Heart left ventricle (tissue), 16 donors: ENCODE results near the gene PPP2R3A. TPM values are rescaled to one million over a fixed set of nuclear protein-coding genes. Genes with fewer than 3 reads are reported as not detected.
A peak's percentile ranks its signal among the peaks of the same experiment; 100 is the strongest.

Experiments
- ATAC-seq, 4 donors: fragments of 200-7000 bp; cut with Tn5 transposase; one replicate each; pipeline ENCODE4 v1.9.1; 2020 to 2022; ENCODE audit warnings: moderate library complexity in 4 of 4, mild to moderate bottlenecking in 3 of 4, moderate number of reproducible peaks in 1 of 4
- DNase-seq, 5 donors: peaks; one replicate each; pipeline ENCODE4 v3.0.0-alpha.2; 2020
- H3K27ac ChIP-seq, 12 donors: fragments of 200-600 bp; sonication (generic) in 4 of 12; one replicate each; pipeline versions ENCODE4 v1.5.0 to v1.8.0; 2016 to 2022; ENCODE audit warnings: mild to moderate bottlenecking in 2 of 12
- H3K27me3 ChIP-seq, 9 donors: fragments of 200-600 bp; sonication (generic) in 2 of 9; one replicate each; pipeline versions ENCODE4 v1.5.1 to v1.8.0; 2016 to 2022; ENCODE audit warnings: mild to moderate bottlenecking in 3 of 9
- H3K36me3 ChIP-seq, 9 donors: fragments of 200-600 bp; sonication (generic) in 2 of 9; one replicate each; pipeline versions ENCODE4 v1.5.0 to v1.8.0; 2018 to 2022; ENCODE audit warnings: mild to moderate bottlenecking in 2 of 9
- H3K4me1 ChIP-seq, 12 donors: fragments of 200-600 bp; sonication (generic) in 4 of 12; one replicate each; pipeline versions ENCODE4 v1.5.0 to v1.8.0; 2016 to 2022; ENCODE audit warnings: mild to moderate bottlenecking in 3 of 12
- H3K4me3 ChIP-seq, 12 donors: fragments of 200-600 bp; sonication (generic) in 4 of 12; one replicate each; pipeline versions ENCODE4 v1.5.0 to v1.8.0; 2017 to 2022; ENCODE audit warnings: mild to moderate bottlenecking in 9 of 12, moderate library complexity in 4 of 12
- H3K9me3 ChIP-seq, 12 donors: fragments of 200-600 bp; sonication (generic) in 4 of 12; one replicate each; pipeline versions ENCODE4 v1.5.0 to v1.8.0; 2016 to 2022; ENCODE audit warnings: mild to moderate bottlenecking in 1 of 12
- POLR2A ChIP-seq, 2 donors: fragments of 450-650 bp; IDR thresholded peaks; one replicate each; pipeline ENCODE4 v1.6.1; 2017; ENCODE audit warnings: antibody characterized with exemption in 2 of 2, mild to moderate bottlenecking in 2 of 2, moderate library complexity in 2 of 2
- WGBS, 4 donors: extraction: QIAGEN DNeasy Blood & Tissue Kit in 2 of 4; methylation state at CpG; one replicate each; pipeline versions ENCODE4 v1.1.5 to v1.1.7; 2013 to 2018; 5-methylcytosine and 5-hydroxymethylcytosine counted together
- intact Hi-C, 10 donors: fragments of 100-400 bp; cut with DNase I; formaldehyde crosslinking; loops; one replicate each; pipeline versions ENCODE4 v1.11.1 to v1.14.2; 2022
- polyA plus RNA-seq, 2 donors: library from polyadenylated mRNA; stranded (reverse); fragments of 200-250 nt; gene quantifications; one replicate each; pipeline ENCODE4 v1.2.3, GENCODE V29; 2013
- total RNA-seq, 9 donors: library from RNA; depleted of rRNA in 2 of 9; stranded (reverse); fragments of >200 nt in 2 of 9; fragmentation: NEBNext Ultra II Directional in 3 of 9; extraction: Animal tissue kit (Norgen Biotek cat#: 25700) in 3 of 9; gene quantifications; one replicate each; pipeline versions ENCODE4 v1.1.0 to v1.2.4, GENCODE V29; 2016 to 2023
- TF ChIP-seq, protein P1 (sequence below), 12 donors: fragments of 200-600 bp; sonication (generic) in 4 of 12; IDR thresholded peaks; one replicate each; pipeline versions ENCODE4 v1.5.0 to v1.8.0; 2018 to 2022; ENCODE audit warnings: antibody characterized with exemption in 12 of 12, mild to moderate bottlenecking in 5 of 12
- donor health status: ischemic (EF 13 %, LVEDD 7.1; RV severe dilation, severe dysfunction).
- donor health status: healthy with polysubstance abuse.
- donor health status: DM: no; HTN: yes; CAD: no.
- donor health status: DM: no; HTN: no; CAD: no.
- donor health status: ischemic (EF 25% LVEDD 6.9; RV normal size, moderate dysfunction).
- donor health status: ischemic (EF 25% LVEDD 5.7; RV mildly dilated, moderate dysfunction).
- donor health status: healthy.
- donor health status: DM: yes; HTN: yes; CAD: no.
- donor health status: ischemic (EF 35%, LVEDD 5.7; RV mildly dilated, moderate dysfunction).
- donor health status: nonischemic (EF 11% LVEDD 7.7; RV severe dilation, severe dysfunction).
- donor health status: DM: yes; HTN: yes; CAD: no.
- donor health status: PGD.
- donor health status: ischemic (EF 29% LVEDD 5.4; RV normal size, mild dysfunction).
- donor health status: nonischemic (EF 23%, LVEDD 6.1; RV moderate dilation, normal function).

PPP2R3A gene
- total and polyA plus RNA-seq, 11 donors: 10.4 to 136 (median 92.4) TPM

GRCh38 chr3:136048068-136048467 lies 82.5 kb downstream of the PPP2R3A start:
- Histone ChIP-seq H3K27me3 (no peaks in the 10 kb centered on the region), H3K27ac (no peak overlapping the region), H3K36me3 (peaks cover 0 to 92% (median 33%) of the 10 kb centered on the region in 9 donors), H3K4me1 (peaks cover 0 to 20% (median 0%) of the 10 kb centered on the region in 12 donors), H3K4me3 (no peak overlapping the region), H3K9me3 (no peaks in the 10 kb centered on the region)
- intact Hi-C loops: loop anchor here in 1 of 10 donors (10.0 kb wide), 1 partner anchor 1253 kb away; the partner anchor contains the start of gene EPHB1
- no peak for TF ChIP-seq POLR2A (IDR thresholded peaks at IDR 0.05)
- TF ChIP-seq, protein P1, sequence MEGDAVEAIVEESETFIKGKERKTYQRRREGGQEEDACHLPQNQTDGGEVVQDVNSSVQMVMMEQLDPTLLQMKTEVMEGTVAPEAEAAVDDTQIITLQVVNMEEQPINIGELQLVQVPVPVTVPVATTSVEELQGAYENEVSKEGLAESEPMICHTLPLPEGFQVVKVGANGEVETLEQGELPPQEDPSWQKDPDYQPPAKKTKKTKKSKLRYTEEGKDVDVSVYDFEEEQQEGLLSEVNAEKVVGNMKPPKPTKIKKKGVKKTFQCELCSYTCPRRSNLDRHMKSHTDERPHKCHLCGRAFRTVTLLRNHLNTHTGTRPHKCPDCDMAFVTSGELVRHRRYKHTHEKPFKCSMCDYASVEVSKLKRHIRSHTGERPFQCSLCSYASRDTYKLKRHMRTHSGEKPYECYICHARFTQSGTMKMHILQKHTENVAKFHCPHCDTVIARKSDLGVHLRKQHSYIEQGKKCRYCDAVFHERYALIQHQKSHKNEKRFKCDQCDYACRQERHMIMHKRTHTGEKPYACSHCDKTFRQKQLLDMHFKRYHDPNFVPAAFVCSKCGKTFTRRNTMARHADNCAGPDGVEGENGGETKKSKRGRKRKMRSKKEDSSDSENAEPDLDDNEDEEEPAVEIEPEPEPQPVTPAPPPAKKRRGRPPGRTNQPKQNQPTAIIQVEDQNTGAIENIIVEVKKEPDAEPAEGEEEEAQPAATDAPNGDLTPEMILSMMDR (IDR thresholded peaks at IDR 0.05): no peak
- 95 to 97% (median 96%) methylated on average over 7 of the region's 7 CpGs for WGBS, 4 donors
- DNase-seq (no peak), ATAC-seq (no peak)

- Histone ChIP-seq H3K4me3 (no peak overlapping the region), H3K27ac (no peak overlapping the region), H3K36me3 (peaks cover 0 to 93% (median 40%) of the 10 kb centered on the region in 9 donors), H3K9me3 (no peaks in the 10 kb centered on the region), H3K4me1 (peaks cover 0 to 20% (median 0%) of the 10 kb centered on the region in 12 donors), H3K27me3 (no peaks in the 10 kb centered on the region)
- DNase-seq (no peak), ATAC-seq (peak in 3 of 4 donors; percentile 18 to 50 (median 35))
- intact Hi-C loops: no loop called here
- 42 to 58% (median 49%) methylated on average over 6 of the region's 6 CpGs for WGBS, 4 donors
- no peak for TF ChIP-seq POLR2A (IDR thresholded peaks at IDR 0.05)
- TF ChIP-seq, protein P1 (IDR thresholded peaks at IDR 0.05): no peak
Measured at GRCh38 chr3:136050250-136050649, 84.7 kb downstream of the PPP2R3A start.

GRCh38 chr3:136055491-136055890 lies 90.0 kb downstream of the PPP2R3A start:
- Histone ChIP-seq H3K36me3 (peaks cover 0 to 88% (median 38%) of the 10 kb centered on the region in 9 donors), H3K27ac (no peak overlapping the region), H3K4me3 (no peak overlapping the region), H3K9me3 (no peaks in the 10 kb centered on the region), H3K27me3 (no peaks in the 10 kb centered on the region), H3K4me1 (peaks cover 0 to 3% (median 0%) of the 10 kb centered on the region in 12 donors)
- WGBS, 4 donors: 66 to 83% (median 79%) methylated on average over 4 of the region's 4 CpGs
- intact Hi-C loops: no loop called here
- no peak for DNase-seq
- no peak for ATAC-seq
- no peak for TF ChIP-seq POLR2A (IDR thresholded peaks at IDR 0.05)
- TF ChIP-seq, protein P1 (IDR thresholded peaks at IDR 0.05): no peak

DNA sequence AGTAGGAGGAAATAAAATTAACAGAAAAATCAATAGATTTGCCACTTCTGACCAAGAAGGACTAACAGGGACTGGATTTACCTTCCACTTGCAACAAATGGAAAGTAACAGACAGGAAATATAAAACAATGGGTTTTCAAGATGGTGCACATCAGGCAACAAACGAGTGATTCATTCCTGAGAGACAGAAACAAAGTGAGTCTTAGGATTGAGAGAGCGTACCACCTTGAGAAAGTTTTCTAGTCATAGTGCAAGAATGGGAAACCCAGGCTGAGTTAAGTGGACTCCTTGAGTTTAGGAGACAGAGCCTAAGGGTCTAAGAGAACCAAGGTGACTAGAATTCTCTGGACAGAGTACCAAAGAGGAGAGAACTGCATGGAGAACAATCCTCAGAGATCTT lies 101.7 kb downstream of the PPP2R3A start:
- peaks cover 0 to 31% (median 17%) of the 10 kb centered on the region in 12 donors for H3K4me1 ChIP-seq
- no peaks in the 10 kb centered on the region for H3K27me3 ChIP-seq
- H3K9me3 ChIP-seq: peaks cover 0 to 8% (median 0%) of the 10 kb centered on the region in 12 donors
- WGBS, 4 donors: 79 to 86% (median 81%) methylated on average over 2 of the region's 2 CpGs
- H3K4me3 ChIP-seq: no peak overlapping the region
- DNase-seq (no peak), ATAC-seq (no peak)
- intact Hi-C loops: no loop called here
- TF ChIP-seq, protein P1 (IDR thresholded peaks at IDR 0.05): no peak
- no peak for TF ChIP-seq POLR2A (IDR thresholded peaks at IDR 0.05)
- peaks cover 0 to 19% (median 5%) of the 10 kb centered on the region in 9 donors for H3K36me3 ChIP-seq
- H3K27ac ChIP-seq: no peak overlapping the region
